Measurements from ENCODE around the gene CEACAM21.

- TF ChIP-seq CTCF (IDR thresholded peaks at IDR 0.05) (no peak), POLR2AphosphoS5 (IDR thresholded peaks at IDR 0.05) (no peak), POLR2A (IDR thresholded peaks at IDR 0.05) (no peak)
Measured at GRCh38 chr19:41545547-41545946, 30.4 kb upstream of the CEACAM21 start.

Data from breast epithelium (tissue), 3 donors.